Measurements from ENCODE around the gene FRMPD2.
"Not testable (repeated sequence)": the region's sequence is repeated elsewhere in the genome, so short reads cannot be mapped to it uniquely, and the experiment has no call there.

Gene FRMPD2

DNA sequence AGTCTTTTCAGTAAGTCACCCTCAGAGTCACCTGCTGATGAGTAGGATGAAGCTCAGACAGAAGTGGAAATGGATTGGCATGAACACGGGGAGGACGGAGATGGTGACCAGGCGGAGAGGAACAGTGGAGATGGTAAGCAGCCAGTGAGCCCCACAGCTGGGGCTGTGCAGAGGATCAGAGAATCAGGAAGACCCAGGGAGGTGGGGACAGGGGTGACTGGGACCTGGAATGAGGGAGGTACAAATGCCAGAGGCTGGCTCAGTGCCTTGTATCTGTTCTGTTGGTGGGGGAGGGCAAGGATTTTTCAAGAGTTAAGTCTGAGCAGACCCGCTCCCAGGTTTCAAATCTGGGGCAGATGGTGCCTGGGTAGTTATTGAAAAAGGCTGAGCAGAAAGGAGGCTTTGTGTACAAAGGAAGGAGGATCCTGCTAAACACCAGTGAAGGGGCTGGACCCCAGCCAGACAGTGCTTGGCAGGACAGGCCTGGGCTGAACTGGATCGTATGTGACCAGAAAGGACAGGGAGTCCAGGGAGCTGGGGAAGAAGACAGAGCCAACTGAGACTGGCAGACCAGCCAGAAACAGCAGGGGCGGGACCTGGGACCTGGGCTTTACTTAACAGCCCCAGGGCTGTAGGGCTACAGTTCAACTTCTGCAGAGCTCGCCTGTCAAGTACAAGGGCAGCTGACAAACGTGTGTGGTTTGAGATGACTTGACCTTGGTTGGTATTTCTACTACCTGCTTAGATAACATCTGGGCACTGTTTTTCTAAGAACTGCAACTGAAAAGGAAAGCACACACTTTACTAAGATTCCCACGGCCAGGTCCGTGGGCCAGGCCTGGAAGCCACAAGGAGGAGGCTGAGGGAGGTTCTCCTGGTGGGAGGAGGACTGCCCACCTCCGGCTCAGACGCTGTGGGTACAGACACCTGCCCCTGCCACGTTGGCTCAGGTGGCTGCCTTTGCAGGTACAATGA is 13.2 kb upstream of the FRMPD2 start:
- DNase-seq (ENCODE audit: low spot score), result no peak

DNA sequence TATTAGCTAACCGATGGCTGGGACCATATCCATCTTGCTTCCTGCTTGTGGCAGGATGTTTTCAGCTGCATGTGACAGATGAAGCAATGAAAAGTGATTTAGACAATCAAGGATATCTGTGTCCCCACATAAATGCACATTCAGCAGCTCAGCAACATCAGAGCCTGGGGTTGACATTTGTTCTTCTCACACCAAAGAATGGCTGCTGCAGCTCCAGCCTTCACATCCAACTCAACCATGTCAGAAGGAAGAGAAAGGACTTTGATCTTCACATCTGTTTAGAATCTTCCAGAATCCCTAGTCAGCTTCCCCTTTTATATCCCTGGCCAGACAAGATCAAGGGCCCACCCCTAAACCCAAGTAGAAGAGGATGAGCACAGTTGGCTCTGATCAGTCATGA is 11.9 kb upstream of the FRMPD2 start:
- DNase-seq (ENCODE audit: low spot score), result no peak

DNA sequence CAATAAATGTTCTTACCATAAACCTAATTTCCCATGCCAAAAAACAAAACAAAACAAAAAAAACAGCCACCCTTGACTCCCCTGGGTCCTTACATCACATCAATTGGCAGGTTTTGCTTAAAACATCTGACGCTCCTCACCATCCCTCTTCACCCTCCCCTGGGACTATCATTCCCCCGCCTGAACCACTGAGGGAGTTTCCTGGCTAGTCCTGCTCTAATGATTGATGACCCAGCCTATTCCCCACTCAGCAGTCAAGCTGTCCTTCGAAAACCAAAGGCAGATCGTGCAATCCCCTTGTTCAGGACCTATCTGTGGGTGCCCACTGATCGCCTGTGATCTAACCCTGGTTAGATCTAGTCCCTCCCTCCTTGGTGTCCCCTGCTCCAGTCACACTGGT is 11.2 kb upstream of the FRMPD2 start:
- DNase-seq (ENCODE audit: low spot score), result no peak

DNA sequence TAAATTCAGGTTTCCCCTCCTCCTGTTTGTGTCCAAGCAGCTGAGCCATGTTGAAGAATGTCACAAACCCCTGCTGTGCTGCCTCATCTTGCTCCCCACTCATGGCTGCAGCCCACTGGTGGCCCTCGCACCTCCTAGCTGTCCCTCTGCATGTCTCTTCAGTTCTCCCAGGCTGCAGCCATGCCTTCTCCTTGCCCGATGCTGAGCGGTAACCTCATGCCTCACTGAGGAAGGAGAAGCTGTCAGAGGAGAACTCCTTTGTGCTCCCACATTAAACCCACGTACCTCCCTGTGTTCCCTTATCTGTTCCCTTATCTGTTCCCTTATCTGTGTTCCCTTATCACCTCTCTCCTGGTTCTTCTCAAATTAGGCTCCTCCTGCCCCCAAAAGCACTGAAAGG is 10.3 kb upstream of the FRMPD2 start:
- DNase-seq (ENCODE audit: low spot score), result no peak

DNA sequence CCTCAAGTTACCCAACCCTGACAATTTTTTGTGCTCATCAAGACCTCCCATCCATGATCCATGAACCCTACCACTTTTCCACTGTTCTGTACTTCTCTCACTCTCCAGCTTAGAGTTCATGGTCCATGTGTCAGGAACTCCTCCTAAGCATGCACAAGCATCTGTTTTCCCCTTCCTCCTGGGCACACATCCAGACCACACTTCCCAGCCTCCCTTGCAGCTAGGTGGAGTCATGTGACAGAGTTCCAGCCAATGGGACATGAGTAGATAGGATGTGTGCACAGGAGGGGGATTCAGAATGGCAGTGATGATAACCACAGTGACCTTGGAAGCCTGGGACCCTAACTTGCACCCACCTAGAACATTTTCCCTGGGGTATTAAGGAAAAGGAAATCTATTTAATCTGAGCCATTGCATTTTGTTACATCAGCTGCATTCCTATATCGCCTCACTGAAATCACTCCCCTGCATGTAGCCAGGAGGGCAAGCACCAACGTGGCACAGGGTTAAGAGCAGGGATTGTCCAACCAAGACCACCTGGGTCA is 9.6 kb upstream of the FRMPD2 start:
- DNase-seq (ENCODE audit: low spot score), result no peak

DNA sequence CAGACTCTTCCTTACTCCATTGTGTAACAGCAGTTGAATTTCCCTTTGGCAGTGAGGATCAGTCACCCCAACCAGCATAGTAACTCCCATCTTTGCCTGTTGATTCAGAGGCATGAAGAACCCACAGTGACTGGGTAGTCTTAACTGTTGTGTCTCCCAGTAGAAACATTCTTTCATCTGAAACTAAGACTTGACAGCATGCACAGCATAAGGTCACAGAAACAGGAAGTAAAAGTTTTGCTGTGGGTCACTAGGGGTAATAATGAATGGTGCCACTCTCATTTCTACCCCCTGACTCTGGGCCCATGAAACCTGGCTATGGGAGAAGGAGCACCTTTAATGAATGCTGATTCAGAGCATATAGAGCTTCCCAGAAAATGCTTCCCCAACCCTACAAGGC is 8.3 kb upstream of the FRMPD2 start:
- DNase-seq (ENCODE audit: low spot score), result no peak

DNA sequence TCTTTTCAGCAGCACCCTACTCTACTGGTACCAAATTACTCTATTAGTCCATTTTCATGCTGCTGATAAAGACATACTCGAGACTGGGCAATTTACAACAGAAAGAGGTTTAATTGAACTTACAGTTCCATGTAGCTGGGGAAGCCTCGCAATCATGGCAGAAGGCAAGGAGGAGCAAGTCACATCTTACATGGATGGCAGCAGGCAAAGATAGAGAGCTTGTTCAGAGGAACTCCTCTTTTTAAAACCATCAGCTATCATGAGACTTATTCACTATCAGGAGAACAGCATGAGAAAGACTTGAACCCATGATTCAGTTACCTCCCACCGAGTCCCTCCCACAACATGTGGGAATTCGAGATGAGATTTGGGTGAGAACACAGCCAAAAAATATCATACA is 7.2 kb upstream of the FRMPD2 start:
- not testable (repeated sequence) for DNase-seq (ENCODE audit: low spot score)

DNA sequence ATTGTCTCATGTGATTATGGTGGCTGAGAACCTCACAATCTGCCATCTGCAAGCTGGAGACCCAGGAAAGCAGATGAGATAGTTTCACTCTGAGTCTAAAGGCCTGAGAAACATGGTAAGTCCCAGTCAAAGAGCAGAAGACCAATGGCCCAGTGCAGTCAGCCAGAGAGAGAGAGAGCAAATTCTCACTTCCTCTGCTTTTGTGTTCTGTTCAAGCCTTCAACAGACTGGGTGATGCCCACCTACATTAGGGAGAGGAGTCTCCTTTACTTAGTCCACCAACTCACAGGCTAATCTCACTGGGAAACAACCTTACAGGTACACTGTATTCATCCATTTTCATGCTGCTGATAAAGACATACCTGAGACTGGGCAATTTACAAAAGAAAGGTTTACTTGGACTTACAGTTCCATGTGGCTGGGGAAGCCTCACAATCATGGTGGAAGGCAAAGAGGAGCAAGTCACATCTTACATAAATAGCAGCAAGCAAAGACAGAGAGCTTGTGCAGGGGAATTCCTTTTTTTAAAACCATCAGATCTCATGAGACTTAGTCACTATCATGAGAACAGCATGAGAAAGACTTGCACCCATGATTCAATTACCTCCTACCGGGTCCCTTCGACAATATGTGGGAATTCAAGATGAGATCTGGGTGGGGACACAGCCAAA is 4.7 kb upstream of the FRMPD2 start:
- DNase-seq (ENCODE audit: low spot score), result no peak

DNA sequence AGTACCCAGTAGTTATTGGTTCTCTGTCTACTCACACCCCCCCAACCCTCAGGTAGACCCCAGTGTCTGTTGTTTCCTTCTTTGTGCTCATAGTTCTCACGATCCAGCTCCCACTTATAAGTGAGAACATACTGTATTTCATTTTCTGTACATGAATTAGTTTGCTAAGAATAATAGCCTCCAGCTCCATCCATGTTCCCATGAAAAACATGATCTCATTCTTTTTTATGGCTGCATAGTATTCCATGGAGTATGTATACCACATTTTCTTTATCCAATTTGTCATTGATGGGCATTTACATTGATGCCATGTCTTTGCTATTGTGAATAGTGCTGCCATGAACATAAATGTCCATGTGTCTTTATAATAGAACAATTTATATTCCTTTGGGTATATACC is 2.6 kb upstream of the FRMPD2 start:
- no peak for DNase-seq (ENCODE audit: low spot score)

DNA sequence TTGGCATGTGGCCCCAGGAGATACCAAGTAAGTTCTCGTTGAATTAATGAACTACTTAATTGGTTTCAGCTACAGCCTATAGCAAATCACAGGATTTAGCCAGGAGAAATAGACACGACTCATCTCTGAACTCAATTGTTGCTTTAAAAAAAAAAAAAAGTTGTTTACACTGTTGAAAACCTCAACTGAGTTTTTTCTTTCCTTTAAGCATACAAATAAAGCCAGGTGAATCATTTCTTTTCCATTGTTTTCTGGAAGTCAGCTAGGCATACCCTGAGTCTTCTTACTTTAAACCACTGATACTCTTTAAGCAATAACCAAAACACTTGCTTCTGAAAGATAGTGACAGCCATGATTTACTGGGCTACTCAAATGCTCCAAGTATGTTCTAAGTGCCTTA is 755 bp downstream of the FRMPD2 start:
- no peak for DNase-seq (ENCODE audit: low spot score)

DNA sequence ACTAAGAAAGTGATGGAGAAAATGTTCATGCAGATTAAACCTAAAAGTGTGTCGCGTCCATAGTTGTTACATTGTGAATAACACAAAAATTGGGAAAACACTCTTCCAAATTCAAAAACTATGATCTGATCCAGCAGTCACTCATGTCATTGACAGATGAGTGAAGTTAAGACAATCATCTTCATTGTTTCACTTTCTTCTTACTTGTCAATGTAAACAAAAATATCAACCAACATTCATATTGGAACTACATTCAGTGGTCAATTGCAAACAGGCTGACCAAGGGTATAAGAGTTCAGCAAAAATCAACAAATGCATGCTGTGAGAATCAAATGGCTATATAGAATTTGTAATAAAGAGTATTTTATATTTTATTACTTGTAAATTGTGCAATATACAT is 1.8 kb downstream of the FRMPD2 start:
- no peak for DNase-seq (ENCODE audit: low spot score)

DNA sequence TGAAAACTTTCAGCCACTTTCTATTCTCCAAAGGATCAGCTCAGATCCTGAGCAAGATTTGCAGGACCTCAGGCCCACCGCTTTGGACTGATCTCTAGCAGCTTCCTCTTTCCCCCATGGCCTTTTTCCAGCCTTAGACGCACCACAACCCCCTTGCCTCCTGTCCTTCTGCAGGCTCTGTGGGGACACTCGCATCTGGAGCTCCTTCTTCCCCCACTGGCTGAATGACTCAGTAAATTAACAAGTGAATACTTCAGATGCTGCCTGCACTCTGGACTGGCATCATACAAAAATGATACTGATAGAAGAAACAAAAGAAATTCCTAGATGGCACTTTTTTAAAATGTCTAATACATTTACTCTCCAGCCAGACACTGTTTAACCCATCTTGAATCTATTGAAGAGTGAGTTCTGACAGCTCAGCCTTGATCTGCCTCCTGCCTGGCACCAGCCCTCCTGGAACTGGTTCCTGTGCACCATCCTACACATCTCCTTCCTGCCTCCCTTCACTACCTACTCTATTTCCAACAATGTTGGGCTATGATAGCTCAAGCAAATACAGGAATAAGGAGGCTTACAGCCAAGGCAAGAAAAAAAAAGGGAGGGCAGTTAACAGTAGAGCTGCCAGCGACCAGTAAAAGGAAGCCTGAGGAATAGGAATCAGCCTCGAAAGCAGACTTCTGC is 3.3 kb downstream of the FRMPD2 start:
- DNase-seq (ENCODE audit: low spot score), result no peak

DNA sequence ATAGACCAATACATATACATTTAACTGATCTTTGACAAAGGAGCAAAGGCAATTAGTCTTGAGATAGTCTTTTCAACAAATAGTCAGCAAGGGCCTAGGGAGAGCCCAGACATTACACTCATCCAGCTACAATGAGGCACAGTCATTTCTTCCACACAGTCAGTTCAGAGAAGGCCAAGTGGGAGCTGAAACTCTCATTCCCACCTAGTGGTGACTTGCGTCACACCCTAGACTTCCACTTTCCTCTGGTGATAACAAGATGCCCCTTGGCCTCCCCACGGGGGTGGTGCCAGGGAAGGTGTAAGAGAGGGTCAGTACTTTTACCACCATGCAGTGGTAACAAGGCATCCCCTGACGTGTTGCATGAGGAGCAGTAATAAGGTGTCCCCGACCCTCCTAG is 8.0 kb downstream of the FRMPD2 start:
- no peak for DNase-seq (ENCODE audit: low spot score)

DNA sequence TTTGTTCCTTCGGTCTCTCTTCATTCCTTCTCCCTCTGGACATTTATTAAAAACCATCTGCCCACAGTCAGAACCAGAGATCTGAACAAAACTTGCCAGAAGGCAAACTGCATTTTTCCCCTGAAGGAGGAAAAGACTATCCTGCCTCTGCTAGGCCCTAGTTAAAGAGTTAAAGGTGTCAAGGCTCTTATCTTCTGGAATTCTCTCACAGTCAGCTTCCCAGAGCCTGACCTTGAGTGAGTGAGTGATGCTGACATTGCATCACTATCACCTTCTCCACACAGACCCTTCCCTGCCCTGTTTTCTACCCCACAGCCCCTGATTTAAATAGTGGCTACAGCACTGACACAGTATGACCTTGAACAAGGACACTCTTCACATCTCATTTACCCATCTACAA is 16.4 kb downstream of the FRMPD2 start:
- no peak for DNase-seq (ENCODE audit: low spot score)

DNA sequence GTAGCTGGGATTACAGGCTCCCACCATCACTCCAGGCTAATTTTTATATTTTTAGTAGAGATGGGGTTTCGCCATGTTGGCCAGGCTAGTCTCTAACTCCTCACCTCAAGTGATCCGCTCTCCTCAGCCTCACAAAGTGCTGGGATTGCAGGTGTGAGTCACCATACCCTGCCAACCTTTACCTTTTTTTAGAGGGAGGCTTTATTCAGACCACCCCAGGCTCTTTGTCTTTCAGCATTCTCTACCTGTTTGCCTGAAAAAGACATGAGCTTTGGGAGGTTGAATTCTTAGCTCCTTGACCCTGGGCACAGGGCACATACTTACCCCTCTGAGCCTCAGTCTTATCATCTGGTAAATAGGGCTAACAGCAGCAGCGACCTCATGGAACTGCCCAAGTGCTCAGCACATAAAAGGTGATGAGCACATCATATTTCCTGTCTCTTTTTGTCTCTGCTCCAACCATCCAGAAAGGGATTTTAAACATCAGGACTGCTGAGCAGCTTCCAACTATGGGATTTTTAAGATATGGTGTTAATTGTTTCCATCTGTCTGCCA is 17.0 kb downstream of the FRMPD2 start:
- DNase-seq (ENCODE audit: low spot score), result no peak

DNA sequence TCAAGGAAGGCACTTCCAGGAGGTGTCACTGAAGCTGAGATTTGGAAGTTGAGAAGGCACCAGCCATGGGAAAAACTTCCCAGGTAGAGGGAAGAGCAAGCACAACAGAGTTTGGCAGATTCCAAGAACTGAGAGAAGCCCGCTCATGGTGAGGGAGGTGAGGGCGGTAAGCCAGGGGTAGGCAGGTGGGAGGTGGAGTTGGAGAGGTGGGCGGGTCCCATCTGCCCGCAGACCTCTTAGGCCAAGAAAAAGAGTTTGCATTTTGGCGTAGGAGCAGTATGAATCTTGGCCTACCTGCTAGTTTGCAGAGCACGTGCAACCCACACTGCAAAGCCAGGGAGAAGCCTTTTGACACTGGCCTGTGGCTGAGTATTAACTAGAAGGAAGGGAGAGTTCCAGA is 18.8 kb downstream of the FRMPD2 start:
- DNase-seq (ENCODE audit: low spot score), result no peak

DNA sequence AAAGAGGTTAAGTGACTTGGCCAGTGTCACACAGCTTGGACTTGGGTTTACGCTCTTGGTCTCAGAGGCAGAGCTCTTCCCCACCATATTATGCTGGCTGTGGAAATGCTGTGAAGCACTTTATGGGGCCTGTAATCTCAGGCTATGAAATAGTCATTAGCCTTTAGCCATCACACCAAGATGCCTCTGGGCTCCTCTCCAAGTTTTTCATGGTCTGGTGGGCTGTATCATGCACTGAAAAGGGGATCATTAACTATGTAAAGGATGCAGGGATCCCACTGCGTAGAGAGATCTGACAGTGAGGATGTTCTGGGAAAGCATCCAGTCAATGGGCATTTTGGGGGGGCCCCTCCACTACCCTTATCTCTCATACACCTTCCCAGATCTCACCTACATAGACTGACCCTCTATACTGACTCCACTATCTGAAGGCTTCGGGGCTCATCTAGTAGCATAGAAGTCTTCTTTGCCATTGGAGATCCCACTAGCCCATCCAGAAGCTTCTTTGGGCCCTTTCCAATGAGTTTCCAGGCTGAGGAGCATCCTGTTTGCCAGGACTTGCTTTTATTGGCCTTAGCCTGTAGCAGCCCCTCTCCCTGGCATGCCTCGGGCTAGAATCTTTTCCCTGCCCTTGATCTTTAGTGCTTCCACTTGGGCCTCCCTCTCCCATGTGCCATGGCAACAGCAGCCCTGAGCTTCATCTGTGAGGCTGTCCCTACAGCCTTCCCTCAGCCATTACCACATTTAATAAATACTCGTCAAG is 19.6 kb downstream of the FRMPD2 start:
- DNase-seq (ENCODE audit: low spot score), result no peak

DNA sequence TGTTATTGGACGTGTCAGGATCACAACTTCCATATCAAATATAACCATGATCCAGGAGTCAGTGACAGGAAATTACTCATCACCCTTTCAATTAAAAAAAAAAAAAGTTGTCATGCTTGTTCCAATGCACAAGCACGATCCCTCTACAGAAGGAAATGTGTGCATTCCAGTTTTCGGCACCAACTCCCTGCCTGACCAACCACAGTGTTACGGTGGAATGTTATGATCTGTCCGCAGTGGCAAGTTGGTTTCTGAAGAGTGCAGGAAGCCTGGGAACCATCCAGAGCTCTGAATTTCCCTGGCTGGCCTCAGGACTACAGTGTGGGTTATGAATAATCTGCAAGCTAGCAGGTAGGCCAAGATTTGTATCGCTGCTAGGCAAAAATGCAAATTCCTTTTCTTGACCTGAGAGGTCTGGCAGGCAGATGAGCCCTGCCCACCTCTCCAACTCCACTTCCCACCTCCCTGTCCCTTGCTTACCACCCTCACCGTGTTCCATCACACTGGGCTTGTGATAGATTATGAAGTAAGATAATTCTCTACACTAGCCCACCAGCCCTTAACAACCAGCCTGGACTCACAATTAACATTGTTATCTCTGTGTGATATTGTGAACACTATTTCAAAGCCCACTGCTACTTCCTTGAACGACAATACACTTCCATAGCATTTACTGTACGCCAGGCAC is 20.4 kb downstream of the FRMPD2 start:
- DNase-seq (ENCODE audit: low spot score), result peak; percentile 52

DNA sequence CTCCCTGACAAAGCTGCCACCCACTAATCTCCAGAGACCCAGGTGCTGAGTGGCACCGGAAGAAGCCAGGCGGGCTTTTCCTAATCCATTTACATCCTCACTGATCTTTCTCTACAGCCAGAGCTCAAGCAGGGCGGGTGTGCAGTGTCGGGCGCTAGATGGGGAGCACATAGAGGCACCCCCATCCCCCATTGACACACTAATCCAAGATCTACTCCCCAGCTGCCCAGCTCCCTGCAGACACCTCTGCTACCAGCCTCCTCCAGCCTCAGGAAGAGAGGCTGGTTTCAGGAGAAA is 22.2 kb downstream of the FRMPD2 start:
- DNase-seq (ENCODE audit: low spot score), result no peak

DNA sequence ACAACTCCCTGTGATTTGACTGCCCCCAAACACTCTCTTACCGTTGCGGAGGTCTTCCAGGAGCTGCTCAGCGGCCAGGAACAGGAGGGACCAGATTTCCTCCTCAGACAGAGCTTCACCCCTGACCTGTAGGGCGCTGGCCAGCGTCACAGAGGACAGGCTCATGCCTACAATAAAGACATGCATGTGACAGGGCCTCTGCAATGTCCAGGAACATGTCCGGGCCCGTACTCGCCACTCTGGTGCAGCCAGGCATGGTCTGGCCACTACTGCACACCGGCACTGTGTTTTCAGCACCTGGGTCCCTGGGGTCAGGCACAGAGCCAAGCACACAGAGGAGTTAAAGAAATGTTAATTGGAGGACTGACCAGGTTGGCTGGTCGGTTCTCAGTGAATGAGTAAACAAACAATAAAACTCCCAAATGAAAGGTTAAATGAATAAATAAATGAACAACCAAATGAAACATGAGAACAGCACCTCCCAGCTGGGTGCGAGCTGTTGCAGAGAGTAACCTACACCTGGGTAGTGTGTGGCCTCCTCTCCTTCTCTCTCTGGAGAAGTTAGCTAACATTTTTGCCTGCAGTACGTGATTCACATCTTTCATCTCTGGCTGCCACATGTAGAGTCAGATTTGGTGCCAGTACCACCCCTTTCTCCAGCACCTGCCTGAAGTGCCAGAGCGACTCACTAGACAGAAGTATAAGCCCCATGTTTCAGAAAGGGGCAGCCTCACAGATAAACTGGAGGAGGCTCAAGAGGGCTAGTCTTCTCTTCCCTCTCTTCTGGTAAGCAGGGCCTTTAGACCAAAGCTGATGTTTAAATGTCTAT is 22.8 kb downstream of the FRMPD2 start:
- peak; percentile 4 for DNase-seq (ENCODE audit: low spot score)

Data from SW480 (cell line).